Smooth muscle cell (in vitro differentiated cells): Measurements from ENCODE around the gene GPR153. TPM values are rescaled to one million over a fixed set of nuclear protein-coding genes. Genes with fewer than 3 reads are reported as not detected.
"Not testable (repeated sequence)": the region's sequence is repeated elsewhere in the genome, so short reads cannot be mapped to it uniquely, and the experiment has no call there.

Experiments
- DNase-seq: peaks from one replicate; lab custom pipeline; 2025; ENCODE audit not compliant: unreplicated experiment; lab: John Stamatoyannopoulos, UW
- H2AFZ ChIP-seq: fragments of 200-600 bp; sonication (generic); 2 replicates; pipeline ENCODE4 v1.6.0; 2016; ENCODE audit warnings: antibody characterized with exemption, low read depth, mild to moderate bottlenecking
- H3F3A ChIP-seq: fragments of 200-600 bp; sonication (generic); 2 replicates; pipeline ENCODE4 v1.6.0; 2017; ENCODE audit warnings: antibody characterized with exemption, low read depth
- H3K27ac ChIP-seq: fragments of 200-600 bp; sonication (generic); 2 replicates; pipeline ENCODE4 v1.5.1; 2016; ENCODE audit warnings: low read depth, mild to moderate bottlenecking
- H3K27me3 ChIP-seq: fragments of 200-600 bp; sonication (generic); 2 replicates; pipeline ENCODE4 v1.6.1; 2016; ENCODE audit warnings: low read depth, mild to moderate bottlenecking
- H3K36me3 ChIP-seq: fragments of 200-600 bp; sonication (generic); 2 replicates; pipeline ENCODE4 v1.5.1; 2016; ENCODE audit warnings: low read depth
- H3K4me1 ChIP-seq: fragments of 200-600 bp; sonication (generic); 2 replicates; pipeline ENCODE4 v1.5.1; 2016; ENCODE audit warnings: low read depth
- H3K4me2 ChIP-seq: fragments of 200-600 bp; sonication (generic); 2 replicates; pipeline ENCODE4 v1.6.0; 2016; ENCODE audit warnings: mild to moderate bottlenecking
- H3K4me3 ChIP-seq: fragments of 200-600 bp; sonication (generic); 2 replicates; pipeline ENCODE4 v1.5.1; 2016; ENCODE audit warnings: mild to moderate bottlenecking
- H3K79me2 ChIP-seq: fragments of 200-600 bp; sonication (generic); 2 replicates; pipeline ENCODE4 v1.6.0; 2016; ENCODE audit warnings: low read depth, mild to moderate bottlenecking
- H3K9ac ChIP-seq: fragments of 200-600 bp; sonication (generic); 2 replicates; pipeline ENCODE4 v1.6.0; 2016; ENCODE audit warnings: low read depth
- H3K9me3 ChIP-seq: fragments of 200-600 bp; sonication (generic); replicated peaks from 2 replicates; pipeline ENCODE4 v1.5.1; 2016; ENCODE audit warnings: low read depth
- H4K20me1 ChIP-seq: fragments of 200-600 bp; sonication (generic); 2 replicates; pipeline ENCODE4 v1.6.0; 2016; ENCODE audit warnings: low read depth
- WGBS: methylation state at CpG from one replicate; pipeline ENCODE4 v1.1.7; 2016; ENCODE audit warnings: low lambda C conversion rate; 5-methylcytosine and 5-hydroxymethylcytosine counted together
- polyA plus RNA-seq: library from polyadenylated mRNA; unstranded; fragments of >200 nt; fragmentation: Nextera tagmentation; extraction: Ambion mirVana; gene quantifications from 2 replicates; pipeline ENCODE4 v1.2.1, GENCODE V29; 2016
- total RNA-seq: library from RNA; depleted of rRNA; stranded (reverse); fragments of >200 nt; gene quantifications from 2 replicates; pipeline ENCODE4 v1.2.3, GENCODE V29; 2014
- TF ChIP-seq, protein P1 (sequence below): fragments of 200-600 bp; sonication (generic); IDR thresholded peaks from 2 replicates; pipeline ENCODE4 v1.5.1; 2017; ENCODE audit warnings: borderline replicate concordance, mild to moderate bottlenecking, antibody characterized with exemption; ENCODE audit not compliant: insufficient read depth, poor library complexity, severe bottlenecking

Gene GPR153
- total and polyA plus RNA-seq, 2 experiments from 2014 or later, result 8.2 to 15.8 TPM

DNA sequence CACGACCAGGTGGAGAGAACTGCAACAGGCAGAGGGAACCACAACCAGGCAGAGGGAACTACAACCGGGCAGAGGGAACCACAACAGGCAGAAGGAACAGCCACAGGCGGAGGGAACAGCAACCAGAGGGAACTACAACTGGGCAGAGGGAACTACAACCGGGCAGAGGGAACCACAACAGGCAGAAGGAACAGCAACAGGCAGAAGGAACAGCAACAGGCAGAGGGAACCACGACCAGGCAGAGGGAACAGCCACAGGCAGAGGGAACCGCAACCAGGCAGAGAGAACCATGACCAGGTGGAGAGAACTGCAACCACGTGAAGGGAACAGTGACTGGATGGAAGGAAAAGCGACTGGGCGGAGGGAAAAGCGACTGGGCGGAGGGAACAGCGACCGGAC lies 47.6 kb upstream of the GPR153 start:
- Histone ChIP-seq H3K4me1 (no peaks in the 10 kb centered on the region), H3K36me3 (no peaks in the 10 kb centered on the region), H3K27ac (no peak overlapping the region), H3K9ac (no peak overlapping the region), H3K27me3 (no peaks in the 10 kb centered on the region), H3K9me3 (no peaks in the 10 kb centered on the region), H3K4me2 (no peak overlapping the region), H4K20me1 (no peaks in the 10 kb centered on the region), H3K79me2 (no peaks in the 10 kb centered on the region), H3F3A (no peaks in the 10 kb centered on the region), H2AFZ (no peak overlapping the region), H3K4me3 (no peak overlapping the region)
- 93% methylated on average over 13 of the region's 13 CpGs for WGBS
- no peak for DNase-seq
- TF ChIP-seq, protein P1, sequence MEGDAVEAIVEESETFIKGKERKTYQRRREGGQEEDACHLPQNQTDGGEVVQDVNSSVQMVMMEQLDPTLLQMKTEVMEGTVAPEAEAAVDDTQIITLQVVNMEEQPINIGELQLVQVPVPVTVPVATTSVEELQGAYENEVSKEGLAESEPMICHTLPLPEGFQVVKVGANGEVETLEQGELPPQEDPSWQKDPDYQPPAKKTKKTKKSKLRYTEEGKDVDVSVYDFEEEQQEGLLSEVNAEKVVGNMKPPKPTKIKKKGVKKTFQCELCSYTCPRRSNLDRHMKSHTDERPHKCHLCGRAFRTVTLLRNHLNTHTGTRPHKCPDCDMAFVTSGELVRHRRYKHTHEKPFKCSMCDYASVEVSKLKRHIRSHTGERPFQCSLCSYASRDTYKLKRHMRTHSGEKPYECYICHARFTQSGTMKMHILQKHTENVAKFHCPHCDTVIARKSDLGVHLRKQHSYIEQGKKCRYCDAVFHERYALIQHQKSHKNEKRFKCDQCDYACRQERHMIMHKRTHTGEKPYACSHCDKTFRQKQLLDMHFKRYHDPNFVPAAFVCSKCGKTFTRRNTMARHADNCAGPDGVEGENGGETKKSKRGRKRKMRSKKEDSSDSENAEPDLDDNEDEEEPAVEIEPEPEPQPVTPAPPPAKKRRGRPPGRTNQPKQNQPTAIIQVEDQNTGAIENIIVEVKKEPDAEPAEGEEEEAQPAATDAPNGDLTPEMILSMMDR, result no peak

DNA sequence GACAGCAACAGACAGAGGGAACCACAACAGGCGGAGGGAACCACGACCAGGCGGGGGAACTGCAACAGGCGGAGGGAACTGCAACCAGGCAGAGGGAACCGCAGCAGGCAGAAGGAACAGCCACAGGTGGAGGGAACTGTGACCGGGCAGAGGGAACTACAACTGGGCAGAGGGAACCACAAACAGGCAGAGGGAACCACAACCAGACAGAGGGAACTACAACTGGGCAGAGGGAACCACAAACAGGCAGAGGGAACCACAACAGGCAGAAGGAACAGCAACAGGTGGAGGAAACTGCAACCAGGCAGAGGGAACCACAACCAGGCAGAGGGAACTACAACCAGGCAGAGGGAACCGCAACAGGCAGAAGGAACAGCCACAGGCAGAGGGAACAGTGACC lies 46.8 kb upstream of the GPR153 start:
- DNase-seq, result not testable (repeated sequence)

DNA sequence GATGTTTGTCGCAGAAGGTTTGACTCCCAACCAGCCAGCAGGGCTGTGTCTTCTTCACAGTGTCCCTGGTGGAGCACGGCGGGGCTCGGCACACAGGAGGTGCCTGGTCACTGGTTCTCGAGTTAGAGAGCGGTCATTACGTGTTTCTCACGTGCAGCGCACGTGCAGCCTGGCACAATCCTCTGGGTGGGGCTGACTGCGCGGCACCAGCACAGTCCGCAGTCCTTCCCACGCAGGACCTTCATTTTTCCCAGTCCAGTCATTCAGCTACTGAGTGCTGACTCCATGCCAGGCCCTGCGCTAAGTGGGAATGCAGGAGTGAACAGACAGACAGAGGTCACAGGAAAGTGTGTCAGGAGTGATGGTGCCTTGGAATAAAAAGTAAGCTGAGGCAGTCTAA lies 46.2 kb upstream of the GPR153 start:
- H3K9me3 ChIP-seq, result no peaks in the 10 kb centered on the region
- 98% methylated on average over 15 of the region's 15 CpGs for WGBS
- H4K20me1 ChIP-seq, result no peaks in the 10 kb centered on the region

More for the DNA sequence above, 46.8 kb upstream of the GPR153 start:
- H3K4me1 ChIP-seq, H3K79me2 ChIP-seq, H3K27me3 ChIP-seq, H3K27ac ChIP-seq, H3K9me3 ChIP-seq, H4K20me1 ChIP-seq, H3K4me2 ChIP-seq, H3K4me3 ChIP-seq, H3K9ac ChIP-seq, H3F3A ChIP-seq, H3K36me3 ChIP-seq, H2AFZ ChIP-seq: not testable (repeated sequence)
- 97% methylated on average over 7 of the region's 7 CpGs for WGBS

DNA sequence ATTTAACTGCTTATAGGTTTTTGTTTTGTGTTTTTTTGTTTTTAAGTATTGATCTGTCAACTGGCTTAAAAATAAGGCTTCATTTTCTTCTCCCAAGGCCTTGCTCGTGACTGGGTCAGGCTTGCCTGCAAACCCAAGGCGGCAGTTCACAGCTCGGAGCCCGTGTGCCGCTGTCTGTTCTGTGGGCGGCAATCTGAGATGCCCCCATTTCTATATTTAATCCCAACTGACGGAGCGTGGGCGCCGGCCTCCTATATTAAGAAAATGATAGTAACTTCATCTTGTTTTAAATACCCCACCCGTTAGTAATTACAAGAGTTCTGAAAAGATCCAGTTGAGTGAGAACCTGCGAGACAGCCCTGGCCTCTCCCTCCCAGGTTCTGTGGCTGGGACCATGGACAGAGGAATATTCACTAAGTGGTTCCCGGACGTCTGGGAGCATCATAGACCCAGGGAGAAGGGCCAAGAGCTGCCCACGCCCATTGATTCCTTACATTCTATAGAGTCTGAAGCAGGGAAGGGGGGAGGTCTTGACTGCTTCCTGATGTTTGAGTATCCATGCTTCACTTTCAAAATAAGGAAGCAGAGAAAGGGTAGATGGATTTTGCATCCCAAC lies 42.6 kb upstream of the GPR153 start:
- Histone ChIP-seq H3K27me3 (no peaks in the 10 kb centered on the region), H3K9ac (no peak overlapping the region), H3K4me2 (no peak overlapping the region), H4K20me1 (no peaks in the 10 kb centered on the region), H3K4me3 (no peak overlapping the region), H2AFZ (no peak overlapping the region), H3F3A (no peaks in the 10 kb centered on the region), H3K36me3 (no peaks in the 10 kb centered on the region), H3K79me2 (no peaks in the 10 kb centered on the region), H3K9me3 (no peaks in the 10 kb centered on the region), H3K27ac (no peak overlapping the region), H3K4me1 (no peaks in the 10 kb centered on the region)
- DNase-seq, result no peak
- TF ChIP-seq, protein P1, result no peak
- WGBS, result 93% methylated on average over 15 of the region's 15 CpGs

More for the DNA sequence above, 46.2 kb upstream of the GPR153 start:
- H2AFZ ChIP-seq, result no peak overlapping the region
- H3K27ac ChIP-seq, result no peak overlapping the region
- H3K27me3 ChIP-seq, result no peaks in the 10 kb centered on the region
- no peak overlapping the region for H3K4me2 ChIP-seq
- H3K4me1 ChIP-seq, result no peaks in the 10 kb centered on the region
- no peak for DNase-seq
- TF ChIP-seq, protein P1, result no peak
- H3K36me3 ChIP-seq, result no peaks in the 10 kb centered on the region
- no peak overlapping the region for H3K9ac ChIP-seq
- H3K4me3 ChIP-seq, result no peak overlapping the region
- no peaks in the 10 kb centered on the region for H3K79me2 ChIP-seq
- no peaks in the 10 kb centered on the region for H3F3A ChIP-seq
